ENCODE data around the gene APC2. TPM values are rescaled to one million over a fixed set of nuclear protein-coding genes. Genes with fewer than 3 reads are reported as not detected.

Gene APC2
- total RNA-seq, 1 donor from 2014 or later: 1.0 TPM

DNA sequence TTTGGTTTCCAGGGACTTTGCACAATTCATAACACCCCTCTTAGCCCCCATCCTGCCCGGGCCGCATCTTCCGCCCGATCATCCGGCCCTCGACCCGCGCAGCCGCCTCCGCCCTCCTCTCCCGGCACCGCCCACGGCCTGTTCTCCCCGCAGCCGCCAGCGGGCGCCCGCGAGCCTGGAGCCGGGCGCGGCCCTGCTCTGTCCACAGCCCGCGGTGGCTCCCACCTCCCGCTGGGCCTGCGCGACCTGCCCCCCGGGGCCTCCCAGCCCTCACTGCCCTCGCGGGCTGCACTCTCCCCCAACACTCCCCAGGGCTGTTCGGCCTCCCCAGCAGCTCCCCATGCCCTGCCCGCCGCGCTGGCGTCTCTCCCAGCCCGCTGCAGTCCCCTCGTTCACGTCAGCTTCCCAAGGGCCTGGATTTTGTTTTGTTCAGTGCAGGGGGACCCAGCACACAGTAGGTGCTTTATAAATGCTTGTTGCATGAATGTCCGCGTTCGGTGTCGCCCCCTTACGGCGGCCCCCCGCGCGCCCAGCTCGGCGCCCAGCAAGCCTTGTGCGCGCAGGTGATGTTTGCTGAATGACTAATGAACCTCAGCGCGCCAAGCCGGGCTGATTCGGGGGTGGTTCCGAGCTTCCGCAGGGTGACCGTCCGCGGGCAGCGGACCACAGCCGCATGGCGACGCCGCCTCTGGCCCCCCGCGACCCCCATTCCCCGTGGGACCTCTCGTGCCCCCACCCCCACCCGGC, 4.6 kb upstream of the APC2 start:
- peaks cover 0 to 17% (median 13%) of the 10 kb centered on the region in 3 donors for H3K4me1 ChIP-seq (ENCODE audit: control insufficient read depth in 3 of 3, insufficient read depth in 3 of 3, low read length in 3 of 3)
- peaks cover 14 to 23% (median 15%) of the 10 kb centered on the region in 3 donors for H3K36me3 ChIP-seq (ENCODE audit: control insufficient read depth in 3 of 3, insufficient read depth in 3 of 3, low read length in 3 of 3)
- H3K9ac ChIP-seq (ENCODE audit: low read depth in 1 of 3, low read length in 3 of 3): peak overlapping the region in 1 of 3 donors; percentile 33
- H3K27ac ChIP-seq (ENCODE audit: low read depth, low read length): no peak overlapping the region
- H3K27me3 ChIP-seq (ENCODE audit: control insufficient read depth in 3 of 3, insufficient read depth in 3 of 3, low read length in 3 of 3): peaks cover 37 to 48% (median 45%) of the 10 kb centered on the region in 3 donors
- peak overlapping the region in 2 of 3 donors; percentile 29 to 46 for H3K4me3 ChIP-seq (ENCODE audit: low read length in 3 of 3)
- no peaks in the 10 kb centered on the region for H3K9me3 ChIP-seq (ENCODE audit: control insufficient read depth in 3 of 3, low read length in 3 of 3)

DNA sequence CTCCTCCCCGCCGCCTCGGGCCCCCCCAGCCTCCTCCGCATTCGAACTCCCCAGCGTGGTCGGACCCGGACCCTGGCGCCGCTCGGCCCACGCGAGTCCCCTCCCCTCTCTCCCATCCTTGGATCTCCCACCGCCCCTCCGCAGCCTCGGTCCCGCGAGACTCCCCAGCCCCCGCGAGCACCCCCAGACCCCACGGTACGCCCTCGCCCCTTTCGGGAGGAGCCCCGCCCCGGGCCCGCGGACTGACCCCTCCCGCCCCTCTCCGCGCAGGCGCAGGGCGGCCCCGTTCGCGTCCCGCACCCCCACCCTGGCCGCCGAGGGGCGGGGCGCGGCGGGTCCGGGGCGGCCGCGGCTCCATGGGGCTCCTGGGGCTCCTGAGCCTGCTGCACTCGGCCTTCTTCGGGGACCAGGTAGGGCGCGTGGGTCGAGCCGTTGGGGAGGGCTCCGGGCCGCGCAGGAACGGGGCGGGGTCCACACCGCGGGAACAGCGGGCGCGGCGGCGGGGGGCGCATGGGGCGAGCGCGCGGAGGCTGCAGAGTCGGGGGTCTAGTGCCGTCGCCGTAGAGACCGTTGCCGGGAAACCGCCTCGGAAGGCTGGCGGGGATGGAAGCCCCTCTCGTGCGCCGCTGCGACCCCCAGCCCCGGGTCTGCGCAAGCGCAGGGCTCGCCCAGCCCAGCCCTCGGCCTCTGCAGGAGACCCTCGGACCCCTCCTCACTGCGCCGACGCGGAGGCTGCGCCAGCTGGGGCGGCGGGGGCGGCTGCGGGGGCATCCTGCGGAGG, 3.8 kb upstream of the APC2 start:
- Histone ChIP-seq H3K36me3 (ENCODE audit: control insufficient read depth in 3 of 3, insufficient read depth in 3 of 3, low read length in 3 of 3) (peaks cover 6 to 15% (median 7%) of the 10 kb centered on the region in 3 donors), H3K27me3 (ENCODE audit: control insufficient read depth in 3 of 3, insufficient read depth in 3 of 3, low read length in 3 of 3) (peaks cover 45 to 56% (median 53%) of the 10 kb centered on the region in 3 donors), H3K4me1 (ENCODE audit: control insufficient read depth in 3 of 3, insufficient read depth in 3 of 3, low read length in 3 of 3) (peaks cover 0 to 10% (median 7%) of the 10 kb centered on the region in 3 donors), H3K9me3 (ENCODE audit: control insufficient read depth in 3 of 3, low read length in 3 of 3) (no peaks in the 10 kb centered on the region), H3K27ac (ENCODE audit: low read depth, low read length) (no peak overlapping the region), H3K9ac (ENCODE audit: low read depth in 1 of 3, low read length in 3 of 3) (no peak overlapping the region), H3K4me3 (ENCODE audit: low read length in 3 of 3) (no peak overlapping the region)

DNA sequence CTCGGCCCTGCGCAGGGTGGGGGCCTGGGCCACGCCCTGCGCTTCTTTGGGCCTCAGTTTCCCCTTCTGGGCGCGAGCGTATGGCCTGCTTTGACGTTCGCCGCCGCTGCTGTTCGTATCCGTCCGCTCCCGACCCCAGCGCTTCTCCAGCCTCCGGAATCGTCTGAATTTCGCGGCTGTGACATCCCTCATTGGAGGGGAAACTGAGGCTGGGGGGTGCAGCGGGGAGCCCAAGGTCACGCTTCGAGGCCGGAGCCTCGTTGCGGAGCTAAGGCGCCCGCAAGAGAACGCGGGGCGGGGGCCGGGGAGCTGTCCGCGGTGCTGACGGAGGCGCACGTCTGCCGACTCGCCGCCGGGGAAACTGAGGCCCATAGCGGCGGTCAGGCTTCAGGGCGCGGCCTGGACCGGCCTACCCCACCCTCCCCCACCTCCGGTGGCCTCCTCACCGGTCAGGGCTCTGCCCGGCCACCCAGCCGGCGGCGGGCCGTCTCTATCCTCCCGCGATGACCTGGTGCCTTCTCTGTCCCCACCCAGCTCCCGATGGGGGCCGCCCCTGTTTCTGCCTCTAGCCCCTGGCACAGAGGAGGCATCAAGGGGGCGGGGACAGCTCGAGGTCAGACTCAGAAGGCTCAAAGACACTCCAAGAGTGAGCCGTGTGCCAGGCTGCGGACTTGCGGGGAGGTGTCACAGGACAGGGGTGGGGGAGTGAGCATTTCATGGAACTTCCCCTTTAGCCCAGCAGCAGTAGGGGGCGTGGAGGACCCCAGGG, 3.0 kb upstream of the APC2 start:
- peaks cover 0 to 9% (median 7%) of the 10 kb centered on the region in 3 donors for H3K4me1 ChIP-seq (ENCODE audit: control insufficient read depth in 3 of 3, insufficient read depth in 3 of 3, low read length in 3 of 3)
- H3K36me3 ChIP-seq (ENCODE audit: control insufficient read depth in 3 of 3, insufficient read depth in 3 of 3, low read length in 3 of 3): peaks cover 0 to 9% (median 4%) of the 10 kb centered on the region in 3 donors
- H3K9me3 ChIP-seq (ENCODE audit: control insufficient read depth in 3 of 3, low read length in 3 of 3): no peaks in the 10 kb centered on the region
- H3K27ac ChIP-seq (ENCODE audit: low read depth, low read length): no peak overlapping the region
- no peak overlapping the region for H3K9ac ChIP-seq (ENCODE audit: low read depth in 1 of 3, low read length in 3 of 3)
- no peak overlapping the region for H3K4me3 ChIP-seq (ENCODE audit: low read length in 3 of 3)
- H3K27me3 ChIP-seq (ENCODE audit: control insufficient read depth in 3 of 3, insufficient read depth in 3 of 3, low read length in 3 of 3): peaks cover 52 to 63% (median 61%) of the 10 kb centered on the region in 3 donors

DNA sequence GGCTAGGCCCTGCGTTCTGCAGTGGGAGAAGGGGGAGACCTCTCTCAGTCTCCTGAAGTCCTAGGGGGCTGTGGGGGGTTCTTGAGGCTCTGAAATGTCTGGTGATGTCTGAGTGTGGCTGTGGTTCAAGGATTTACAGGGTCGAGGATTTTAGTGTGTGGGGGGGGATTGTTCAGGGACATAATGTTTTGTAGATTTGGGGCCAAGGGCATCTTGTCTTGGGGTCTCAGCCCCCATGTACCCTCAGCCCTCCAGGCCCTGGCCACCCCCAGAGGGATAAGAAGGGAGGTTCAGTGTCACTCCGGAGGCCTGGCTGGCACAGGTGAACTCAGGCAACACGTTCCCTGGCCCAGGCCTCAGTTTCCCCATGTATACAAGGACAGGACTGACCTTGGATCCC, 2.4 kb upstream of the APC2 start:
- no peak overlapping the region for H3K9ac ChIP-seq (ENCODE audit: low read depth in 1 of 3, low read length in 3 of 3)
- H3K36me3 ChIP-seq (ENCODE audit: control insufficient read depth in 3 of 3, insufficient read depth in 3 of 3, low read length in 3 of 3): peaks cover 0 to 2% (median 0%) of the 10 kb centered on the region in 3 donors
- peaks cover 0 to 11% (median 8%) of the 10 kb centered on the region in 3 donors for H3K4me1 ChIP-seq (ENCODE audit: control insufficient read depth in 3 of 3, insufficient read depth in 3 of 3, low read length in 3 of 3)
- H3K4me3 ChIP-seq (ENCODE audit: low read length in 3 of 3): no peak overlapping the region
- no peak overlapping the region for H3K27ac ChIP-seq (ENCODE audit: low read depth, low read length)
- H3K27me3 ChIP-seq (ENCODE audit: control insufficient read depth in 3 of 3, insufficient read depth in 3 of 3, low read length in 3 of 3): peaks cover 58 to 69% (median 67%) of the 10 kb centered on the region in 3 donors
- no peaks in the 10 kb centered on the region for H3K9me3 ChIP-seq (ENCODE audit: control insufficient read depth in 3 of 3, low read length in 3 of 3)

DNA sequence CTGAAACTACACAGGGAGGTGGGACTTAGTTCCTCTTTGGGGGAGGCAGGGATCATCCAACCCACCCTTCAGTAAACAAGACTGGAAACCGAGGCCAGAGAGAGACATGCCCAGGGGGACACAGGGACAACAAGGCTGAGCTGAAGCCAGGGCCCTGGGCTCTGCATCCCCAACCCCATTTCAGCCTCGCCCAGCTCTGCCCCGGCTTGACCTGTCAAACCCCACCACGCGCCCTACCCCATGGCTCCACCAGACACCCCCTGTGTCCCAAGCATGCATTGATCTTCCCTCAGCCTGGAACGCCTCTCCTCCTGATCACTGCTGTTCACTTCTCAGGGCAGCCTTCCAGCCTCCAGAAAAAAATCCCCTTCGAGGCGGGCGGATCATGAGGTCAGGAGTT, 2.0 kb upstream of the APC2 start:
- no peak overlapping the region for H3K9ac ChIP-seq (ENCODE audit: low read depth in 1 of 3, low read length in 3 of 3)
- no peak overlapping the region for H3K4me3 ChIP-seq (ENCODE audit: low read length in 3 of 3)
- H3K4me1 ChIP-seq (ENCODE audit: control insufficient read depth in 3 of 3, insufficient read depth in 3 of 3, low read length in 3 of 3): peaks cover 0 to 15% (median 11%) of the 10 kb centered on the region in 3 donors
- no peaks in the 10 kb centered on the region for H3K36me3 ChIP-seq (ENCODE audit: control insufficient read depth in 3 of 3, insufficient read depth in 3 of 3, low read length in 3 of 3)
- peaks cover 62 to 74% (median 71%) of the 10 kb centered on the region in 3 donors for H3K27me3 ChIP-seq (ENCODE audit: control insufficient read depth in 3 of 3, insufficient read depth in 3 of 3, low read length in 3 of 3)
- no peaks in the 10 kb centered on the region for H3K9me3 ChIP-seq (ENCODE audit: control insufficient read depth in 3 of 3, low read length in 3 of 3)
- no peak overlapping the region for H3K27ac ChIP-seq (ENCODE audit: low read depth, low read length)

DNA sequence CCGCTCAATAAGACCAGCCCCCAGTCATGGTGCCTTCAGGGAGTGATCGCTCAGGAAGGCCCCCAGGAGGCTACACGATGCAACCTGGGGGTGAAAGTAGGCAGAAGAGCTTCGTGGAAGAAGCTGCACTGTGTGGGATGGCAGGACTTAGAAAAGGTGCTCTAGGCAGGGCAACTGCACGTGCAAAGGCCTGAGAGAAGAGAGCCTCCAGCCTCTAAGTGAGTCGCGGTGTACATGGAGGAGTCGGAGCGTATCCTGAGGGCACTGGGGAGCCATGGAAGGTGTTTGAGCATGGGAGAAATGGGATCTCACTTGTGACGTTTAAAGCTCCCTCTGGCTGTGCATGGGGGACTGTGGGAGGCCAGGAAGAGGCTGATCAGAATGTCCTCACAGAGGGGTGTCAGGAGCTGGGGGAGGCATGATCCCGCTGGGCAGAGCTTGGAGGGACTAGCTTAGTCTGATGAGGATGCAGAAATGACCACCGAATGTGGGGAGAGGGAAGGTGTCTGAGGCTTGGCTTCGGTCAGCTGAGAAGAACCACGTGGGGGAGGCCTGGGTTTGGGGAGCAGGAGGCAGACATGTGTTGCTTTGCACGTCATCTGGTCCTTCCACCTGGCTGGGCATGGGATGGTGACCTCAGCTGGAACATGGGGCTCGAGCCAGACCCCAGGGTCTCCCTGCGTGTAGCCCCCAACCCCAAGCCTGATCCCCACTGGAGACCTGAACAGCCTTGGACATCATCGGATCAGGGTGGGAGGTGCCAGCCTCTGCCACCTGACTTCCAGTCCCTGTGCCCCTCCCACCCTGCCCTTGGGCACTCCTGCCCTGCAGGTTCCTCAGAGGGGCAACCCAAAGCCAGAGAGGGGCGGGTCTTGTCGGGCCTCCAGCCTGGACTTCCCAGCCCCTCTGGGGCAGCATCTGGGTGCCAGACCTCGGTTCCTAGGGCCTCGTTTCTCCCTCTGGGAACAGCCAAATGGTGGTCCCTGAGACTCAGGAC, 1.1 kb downstream of the APC2 start:
- Histone ChIP-seq H3K9ac (ENCODE audit: low read depth in 1 of 3, low read length in 3 of 3) (no peak overlapping the region), H3K36me3 (ENCODE audit: control insufficient read depth in 3 of 3, insufficient read depth in 3 of 3, low read length in 3 of 3) (no peaks in the 10 kb centered on the region), H3K27ac (ENCODE audit: low read depth, low read length) (no peak overlapping the region), H3K4me3 (ENCODE audit: low read length in 3 of 3) (no peak overlapping the region), H3K4me1 (ENCODE audit: control insufficient read depth in 3 of 3, insufficient read depth in 3 of 3, low read length in 3 of 3) (peaks cover 0 to 17% (median 16%) of the 10 kb centered on the region in 3 donors), H3K9me3 (ENCODE audit: control insufficient read depth in 3 of 3, low read length in 3 of 3) (no peaks in the 10 kb centered on the region), H3K27me3 (ENCODE audit: control insufficient read depth in 3 of 3, insufficient read depth in 3 of 3, low read length in 3 of 3) (peaks cover 84 to 89% (median 88%) of the 10 kb centered on the region in 3 donors)

DNA sequence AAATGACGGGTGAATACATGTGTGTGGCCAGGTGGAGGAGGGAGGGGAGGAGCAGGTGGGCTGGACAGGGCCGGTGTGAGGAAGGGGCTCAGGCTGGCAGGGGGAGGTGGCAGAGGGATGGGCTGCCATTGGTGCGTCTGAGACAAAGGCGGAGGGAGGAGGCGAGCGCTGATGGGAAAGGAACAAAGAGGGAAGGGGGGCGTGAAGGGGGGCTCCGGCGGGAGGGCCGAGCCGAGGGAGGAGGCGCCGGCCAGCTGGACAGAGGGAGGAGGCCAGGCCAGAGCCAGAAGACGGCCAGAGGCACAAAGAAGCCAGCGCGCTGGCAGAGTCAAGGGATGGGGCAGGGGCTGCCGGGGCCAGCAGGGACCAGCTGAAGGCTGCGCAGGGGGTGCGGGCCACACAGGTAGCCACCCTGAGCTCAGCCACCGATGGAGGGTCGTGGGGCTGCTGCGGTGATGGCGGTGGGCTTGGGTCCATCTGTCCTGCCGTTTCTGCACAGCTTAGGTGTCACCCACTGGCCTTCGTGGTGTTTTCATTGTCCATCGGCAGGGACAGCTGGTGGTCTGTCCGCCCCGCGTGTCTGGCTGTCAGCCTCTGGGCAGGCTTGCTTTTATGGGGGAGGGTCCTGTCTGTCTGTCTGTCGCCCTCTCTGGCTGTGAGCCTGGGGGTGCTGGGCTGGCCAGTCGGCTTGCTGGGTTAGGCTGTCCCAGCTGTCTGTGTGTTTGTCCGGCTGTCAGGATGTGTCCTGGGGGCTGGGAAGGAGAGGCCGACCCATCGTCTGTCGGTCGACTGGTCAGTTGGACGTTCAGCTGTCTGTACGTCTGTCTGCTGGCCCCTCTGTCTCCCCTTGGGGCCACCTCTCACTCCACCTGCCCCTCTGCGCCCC, 2.2 kb downstream of the APC2 start:
- Histone ChIP-seq H3K9ac (ENCODE audit: low read depth in 1 of 3, low read length in 3 of 3) (no peak overlapping the region), H3K4me3 (ENCODE audit: low read length in 3 of 3) (no peak overlapping the region), H3K9me3 (ENCODE audit: control insufficient read depth in 3 of 3, low read length in 3 of 3) (no peaks in the 10 kb centered on the region), H3K27me3 (ENCODE audit: control insufficient read depth in 3 of 3, insufficient read depth in 3 of 3, low read length in 3 of 3) (peaks cover 88 to 89% (median 89%) of the 10 kb centered on the region in 3 donors), H3K27ac (ENCODE audit: low read depth, low read length) (no peak overlapping the region), H3K36me3 (ENCODE audit: control insufficient read depth in 3 of 3, insufficient read depth in 3 of 3, low read length in 3 of 3) (no peaks in the 10 kb centered on the region), H3K4me1 (ENCODE audit: control insufficient read depth in 3 of 3, insufficient read depth in 3 of 3, low read length in 3 of 3) (peaks cover 0 to 25% (median 16%) of the 10 kb centered on the region in 3 donors)

DNA sequence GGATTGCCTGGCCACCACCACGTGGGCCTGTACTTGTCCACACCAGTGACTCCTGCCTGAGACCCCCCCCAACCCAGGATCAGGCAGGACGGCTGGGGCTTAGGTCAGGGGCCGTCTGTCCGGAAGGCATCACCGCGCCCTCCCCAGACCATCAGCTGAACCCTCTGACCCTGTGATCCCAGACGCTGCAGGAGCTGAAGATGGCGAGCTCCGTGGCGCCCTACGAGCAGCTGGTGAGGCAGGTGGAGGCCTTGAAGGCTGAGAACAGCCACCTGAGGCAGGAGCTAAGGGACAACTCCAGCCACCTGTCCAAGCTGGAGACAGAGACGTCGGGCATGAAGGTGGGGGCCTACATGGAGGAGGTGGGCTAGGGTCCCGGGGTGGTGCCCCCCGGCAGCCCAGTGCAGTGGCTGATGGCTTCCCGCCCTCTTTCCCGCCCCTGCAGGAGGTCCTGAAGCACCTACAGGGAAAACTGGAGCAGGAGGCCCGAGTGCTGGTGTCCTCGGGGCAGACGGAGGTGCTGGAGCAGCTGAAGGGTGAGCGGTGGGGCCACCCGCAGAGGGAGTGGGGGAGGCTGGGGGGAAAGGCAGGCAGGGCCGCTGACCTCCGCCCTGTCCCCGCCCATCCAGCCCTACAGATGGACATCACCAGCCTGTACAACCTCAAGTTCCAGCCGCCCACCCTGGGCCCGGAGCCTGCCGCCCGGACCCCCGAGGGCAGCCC, 3.0 kb downstream of the APC2 start:
- Histone ChIP-seq H3K27me3 (ENCODE audit: control insufficient read depth in 3 of 3, insufficient read depth in 3 of 3, low read length in 3 of 3) (peaks cover 87 to 88% (median 87%) of the 10 kb centered on the region in 3 donors), H3K4me3 (ENCODE audit: low read length in 3 of 3) (no peak overlapping the region), H3K27ac (ENCODE audit: low read depth, low read length) (no peak overlapping the region), H3K4me1 (ENCODE audit: control insufficient read depth in 3 of 3, insufficient read depth in 3 of 3, low read length in 3 of 3) (peaks cover 0 to 25% (median 16%) of the 10 kb centered on the region in 3 donors), H3K9me3 (ENCODE audit: control insufficient read depth in 3 of 3, low read length in 3 of 3) (no peaks in the 10 kb centered on the region), H3K36me3 (ENCODE audit: control insufficient read depth in 3 of 3, insufficient read depth in 3 of 3, low read length in 3 of 3) (no peaks in the 10 kb centered on the region), H3K9ac (ENCODE audit: low read depth in 1 of 3, low read length in 3 of 3) (no peak overlapping the region)
